HEK293 (cell line): ENCODE measurements around the gene HPF1.

Experiments
- ZBTB44 ChIP-seq: fragments of 450-650 bp; IDR thresholded peaks from 2 replicates; pipeline ENCODE4 v1.5.1; 2018; ENCODE audit warnings: missing biosample characterization, mild to moderate bottlenecking, missing genetic modification characterization
- ZNF324 ChIP-seq: fragments of 450-650 bp; formaldehyde crosslinking; IDR thresholded peaks from 2 replicates; pipeline ENCODE4 v1.5.1; 2016; ENCODE audit warnings: missing biosample characterization, missing genetic modification characterization
- TF ChIP-seq, protein P1 (sequence below): fragments of 450-650 bp; formaldehyde crosslinking; IDR thresholded peaks from 2 replicates; pipeline ENCODE4 v1.5.1; 2016; ENCODE audit warnings: missing biosample characterization, missing genetic modification characterization

- no peak for TF ChIP-seq ZBTB44 (tag by site-specific recombination)
- no peak for TF ChIP-seq ZNF324 (tag by site-specific recombination)
- TF ChIP-seq, protein P1, sequence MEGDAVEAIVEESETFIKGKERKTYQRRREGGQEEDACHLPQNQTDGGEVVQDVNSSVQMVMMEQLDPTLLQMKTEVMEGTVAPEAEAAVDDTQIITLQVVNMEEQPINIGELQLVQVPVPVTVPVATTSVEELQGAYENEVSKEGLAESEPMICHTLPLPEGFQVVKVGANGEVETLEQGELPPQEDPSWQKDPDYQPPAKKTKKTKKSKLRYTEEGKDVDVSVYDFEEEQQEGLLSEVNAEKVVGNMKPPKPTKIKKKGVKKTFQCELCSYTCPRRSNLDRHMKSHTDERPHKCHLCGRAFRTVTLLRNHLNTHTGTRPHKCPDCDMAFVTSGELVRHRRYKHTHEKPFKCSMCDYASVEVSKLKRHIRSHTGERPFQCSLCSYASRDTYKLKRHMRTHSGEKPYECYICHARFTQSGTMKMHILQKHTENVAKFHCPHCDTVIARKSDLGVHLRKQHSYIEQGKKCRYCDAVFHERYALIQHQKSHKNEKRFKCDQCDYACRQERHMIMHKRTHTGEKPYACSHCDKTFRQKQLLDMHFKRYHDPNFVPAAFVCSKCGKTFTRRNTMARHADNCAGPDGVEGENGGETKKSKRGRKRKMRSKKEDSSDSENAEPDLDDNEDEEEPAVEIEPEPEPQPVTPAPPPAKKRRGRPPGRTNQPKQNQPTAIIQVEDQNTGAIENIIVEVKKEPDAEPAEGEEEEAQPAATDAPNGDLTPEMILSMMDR: no peak
Observed at GRCh38 chr4:169761846-169762245, 4.1 kb upstream of the HPF1 start.
